AG04449 (cell line): ENCODE results near the gene EPHA1.
"Not testable (repeated sequence)": the region's sequence is repeated elsewhere in the genome, so short reads cannot be mapped to it uniquely, and the experiment has no call there.

ENCODE experiments used
- CTCF ChIA-PET: fragments of 350-600 bp; formaldehyde crosslinking; extraction: SDS; loops from one replicate; lab custom pipeline; 2021; ENCODE audit warnings: antibody characterized with exemption; lab: Yijun Ruan, JAX
- POLR2A ChIA-PET: fragments of 400-600, 350-600 bp; formaldehyde crosslinking; extraction: SDS; loops from one replicate; lab custom pipeline; 2020; ENCODE audit warnings: antibody characterized with exemption, inconsistent platforms; lab: Yijun Ruan, JAX
- DNase-seq: peaks from one replicate; pipeline ENCODE4 v3.0.0-alpha.2; 2010; ENCODE audit warnings: low read depth, low spot score
- H3K4me3 ChIP-seq: 2 replicates; pipeline ENCODE4 v1.5.1; 2011; ENCODE audit warnings: low read depth, mild to moderate bottlenecking, control low read depth, low read length
- CTCF ChIP-seq: IDR thresholded peaks from one replicate; pipeline ENCODE4 v1.5.1; 2011; ENCODE audit warnings: mild to moderate bottlenecking, moderate library complexity, low read length, control low read depth, inconsistent platforms; ENCODE audit not compliant: insufficient read depth; ENCODE audit errors: missing control alignments

The EPHA1 gene

GRCh38 chr7:143429770-143430698, 21.4 kb upstream of the EPHA1 start:
- no peak for DNase-seq
- no peak overlapping the region for H3K4me3 ChIP-seq
- TF ChIP-seq CTCF = no peak
- ChIA-PET CTCF (interaction anchor here (1.1 kb wide), 1 partner anchor 14 kb away, joined by 4 read pairs; no protein-coding TSS in a partner anchor), POLR2A (no interaction called here)

- TF ChIP-seq CTCF = no peak
- CTCF ChIA-PET = interaction anchor here (1.3 to 2.1 kb wide), 2 partner anchors 10 to 47 kb away, joined by 3 to 23 read pairs; no protein-coding TSS in a partner anchor
- DNase-seq = no peak
- H3K4me3 ChIP-seq = no peak overlapping the region
- POLR2A ChIA-PET = no interaction called here
Measured at GRCh38 chr7:143426479-143427142, 18.0 kb upstream of the EPHA1 start.

GRCh38 chr7:143424476-143424875, 15.8 kb upstream of the EPHA1 start:
- POLR2A ChIA-PET, H3K4me3 ChIP-seq, DNase-seq: not testable (repeated sequence)
- CTCF ChIA-PET = interaction anchor here (0.9 to 1.1 kb wide), 2 partner anchors 8 to 9 kb away, joined by 4 read pairs; no protein-coding TSS in a partner anchor

GRCh38 chr7:143422033-143422432, 13.4 kb upstream of the EPHA1 start:
- ChIA-PET CTCF (interaction anchor here (1.4 to 1.9 kb wide), 2 partner anchors 10 to 181 kb away, joined by 7 to 10 read pairs; no protein-coding TSS in a partner anchor), POLR2A (no interaction called here)
- H3K4me3 ChIP-seq = no peak overlapping the region
- DNase-seq = no peak
- TF ChIP-seq CTCF = no peak

- H3K4me3 ChIP-seq, POLR2A ChIA-PET, DNase-seq: not testable (repeated sequence)
- CTCF ChIA-PET = interaction anchor here (0.8 to 0.9 kb wide), 3 partner anchors 37 to 80 kb away, joined by 3 read pairs; no protein-coding TSS in a partner anchor
Measured at GRCh38 chr7:143420624-143421023, 12.0 kb upstream of the EPHA1 start.

- no peak for TF ChIP-seq CTCF
- H3K4me3 ChIP-seq = no peak overlapping the region
- CTCF ChIA-PET = interaction anchor here (0.8 to 0.9 kb wide), 3 partner anchors 38 to 179 kb away, joined by 3 read pairs; no protein-coding TSS in a partner anchor
- DNase-seq = no peak
- POLR2A ChIA-PET = no interaction called here
Measured at GRCh38 chr7:143419880-143420279, 11.2 kb upstream of the EPHA1 start.
